H9 (cell line): Measurements from ENCODE around the gene KIAA0825. TPM values are rescaled to one million over a fixed set of nuclear protein-coding genes. Genes with fewer than 3 reads are reported as not detected.
A peak's percentile ranks its signal among the peaks of the same experiment; 100 is the strongest.

Source experiments
- DNase-seq: peaks from one replicate; pipeline ENCODE4 v3.0.0-alpha.2; 2017
- H2AFZ ChIP-seq: one replicate; pipeline ENCODE4 v1.6.1; 2013; ENCODE audit warnings: mild to moderate bottlenecking, low read length, control low read depth, moderate library complexity
- H2AK5ac ChIP-seq: 2 replicates; pipeline ENCODE4 v1.6.1; 2013; ENCODE audit warnings: low read length, control low read depth, mixed read lengths; ENCODE audit not compliant: insufficient read length
- H2BK120ac ChIP-seq: one replicate; pipeline ENCODE4 v1.6.1; 2013; ENCODE audit warnings: low read depth, mild to moderate bottlenecking, low read length, control low read depth, inconsistent platforms; ENCODE audit not compliant: poor library complexity, severe bottlenecking
- H2BK12ac ChIP-seq: 2 replicates; pipeline ENCODE4 v1.6.1; 2013; ENCODE audit warnings: low read length, control low read depth, mixed read lengths, low read depth; ENCODE audit not compliant: insufficient read length
- H2BK15ac ChIP-seq: 2 replicates; pipeline ENCODE4 v1.6.1; 2013; ENCODE audit warnings: low read depth, low read length, control low read depth
- H2BK20ac ChIP-seq: one replicate; pipeline ENCODE4 v1.6.1; 2013; ENCODE audit warnings: low read depth, mild to moderate bottlenecking, low read length, control low read depth, inconsistent platforms; ENCODE audit not compliant: poor library complexity, severe bottlenecking
- H2BK5ac ChIP-seq: 2 replicates; pipeline ENCODE4 v1.6.1; 2013; ENCODE audit warnings: low read length, control low read depth, mixed read lengths; ENCODE audit not compliant: insufficient read length
- H3K14ac ChIP-seq: 2 replicates; pipeline ENCODE4 v1.6.1; 2013; ENCODE audit warnings: low read length, control low read depth; ENCODE audit not compliant: insufficient read depth
- H3K18ac ChIP-seq: 2 replicates; pipeline ENCODE4 v1.6.1; 2013; ENCODE audit warnings: low read depth, mild to moderate bottlenecking, mixed read lengths, low read length, control low read depth; ENCODE audit not compliant: insufficient read length
- H3K23ac ChIP-seq: 2 replicates; pipeline ENCODE4 v1.6.1; 2013; ENCODE audit warnings: low read length, control low read depth, mixed read lengths, low read depth; ENCODE audit not compliant: insufficient read length
- H3K23me2 ChIP-seq: 2 replicates; pipeline ENCODE4 v1.6.1; 2013; ENCODE audit warnings: low read depth, mild to moderate bottlenecking, mixed read lengths, low read length, control low read depth; ENCODE audit not compliant: insufficient read length, poor library complexity, severe bottlenecking
- H3K27ac ChIP-seq: 2 replicates; pipeline ENCODE4 v1.5.1; 2013; ENCODE audit warnings: low read length, control low read depth, mixed read lengths, low read depth; ENCODE audit not compliant: insufficient read length
- H3K27me3 ChIP-seq: 2 replicates; pipeline ENCODE4 v1.6.1; 2013; ENCODE audit warnings: low read length, control low read depth, inconsistent platforms; ENCODE audit not compliant: insufficient read depth
- H3K4ac ChIP-seq: 2 replicates; pipeline ENCODE4 v1.6.1; 2013; ENCODE audit warnings: low read depth, mild to moderate bottlenecking, control low read depth, inconsistent platforms, low read length, moderate library complexity
- H3K4me1 ChIP-seq: 2 replicates; pipeline ENCODE4 v1.6.1; 2013; ENCODE audit warnings: low read length, control low read depth, inconsistent platforms; ENCODE audit not compliant: insufficient read depth
- H3K4me2 ChIP-seq: 2 replicates; pipeline ENCODE4 v1.6.1; 2013; ENCODE audit warnings: low read length, control low read depth, mixed read lengths; ENCODE audit not compliant: insufficient read length, insufficient read depth
- H3K56ac ChIP-seq: 2 replicates; pipeline ENCODE4 v1.6.1; 2013; ENCODE audit warnings: low read depth, mild to moderate bottlenecking, mixed read lengths, low read length, control low read depth; ENCODE audit not compliant: insufficient read length
- H3K79me1 ChIP-seq: 2 replicates; pipeline ENCODE4 v1.6.1; 2013; ENCODE audit warnings: low read depth, mild to moderate bottlenecking, moderate library complexity, low read length, control low read depth, inconsistent platforms; ENCODE audit not compliant: insufficient read depth, poor library complexity, severe bottlenecking
- H3K79me2 ChIP-seq: 2 replicates; pipeline ENCODE4 v1.6.1; 2013; ENCODE audit warnings: low read length, control low read depth, inconsistent platforms; ENCODE audit not compliant: insufficient read depth
- H3K9ac ChIP-seq: 2 replicates; pipeline ENCODE4 v1.6.1; 2013; ENCODE audit warnings: low read length, control low read depth, mixed read lengths; ENCODE audit not compliant: insufficient read length; ENCODE audit errors: extremely low read depth
- H3K9me3 ChIP-seq: one replicate; pipeline ENCODE4 v1.6.1; 2013; ENCODE audit warnings: low read depth, low read length, inconsistent platforms; ENCODE audit not compliant: control insufficient read depth
- H3T11ph ChIP-seq: one replicate; pipeline ENCODE4 v1.6.1; 2013; ENCODE audit warnings: mild to moderate bottlenecking, low read length, control low read depth, inconsistent platforms
- H4K20me1 ChIP-seq: one replicate; pipeline ENCODE4 v1.6.1; 2013; ENCODE audit not compliant: control insufficient read depth, insufficient read length, insufficient read depth
- H4K5ac ChIP-seq: 2 replicates; pipeline ENCODE4 v1.6.1; 2013; ENCODE audit warnings: low read depth, mild to moderate bottlenecking, mixed read lengths, low read length, control low read depth; ENCODE audit not compliant: insufficient read length
- H4K8ac ChIP-seq: replicated peaks from 2 replicates; pipeline ENCODE4 v1.6.1; 2013; ENCODE audit warnings: low read length, control low read depth, mixed read lengths, low read depth; ENCODE audit not compliant: insufficient read length
- H4K91ac ChIP-seq: 2 replicates; pipeline ENCODE4 v1.6.1; 2013; ENCODE audit warnings: low read depth, mild to moderate bottlenecking, moderate library complexity, mixed read lengths, low read length, control low read depth; ENCODE audit not compliant: insufficient read length
- H3K27ac Mint-ChIP-seq, 3 experiments: 2 replicates in 2 of 3; 3 replicates in 1 of 3; pipeline ENCODE4 v1.8.0; 2020 to 2021; ENCODE audit warnings: mixed read lengths in 3 of 3, mild to moderate bottlenecking in 1 of 3, moderate library complexity in 1 of 3
- H3K27me3 Mint-ChIP-seq: 2 replicates; pipeline ENCODE4 v1.8.0; 2021; ENCODE audit warnings: low read depth, mild to moderate bottlenecking, moderate library complexity, mixed read lengths
- H3K36me3 Mint-ChIP-seq, 3 experiments: 2 replicates in 2 of 3; 3 replicates in 1 of 3; pipeline ENCODE4 v1.8.0; 2020 to 2021; ENCODE audit warnings: low read depth in 3 of 3, mixed read lengths in 3 of 3; ENCODE audit not compliant: insufficient read depth in 1 of 3
- H3K4me1 Mint-ChIP-seq, 2 experiments: 2 replicates each; pipeline ENCODE4 v1.8.0; 2020; ENCODE audit warnings: mixed read lengths in 2 of 2
- H3K4me3 Mint-ChIP-seq, 2 experiments: 2 replicates in 1 of 2; 3 replicates in 1 of 2; pipeline ENCODE4 v1.8.0; 2020 to 2021; ENCODE audit warnings: mild to moderate bottlenecking in 2 of 2, mixed read lengths in 2 of 2, moderate library complexity in 1 of 2
- H3K9me3 Mint-ChIP-seq, 2 experiments: 2 replicates in 1 of 2; 3 replicates in 1 of 2; pipeline ENCODE4 v1.8.0; 2020; ENCODE audit warnings: mild to moderate bottlenecking in 2 of 2, mixed read lengths in 2 of 2, moderate library complexity in 1 of 2
- total RNA-seq: library from RNA; stranded (reverse); gene quantifications from 2 replicates; pipeline ENCODE4 v1.2.1, GENCODE V29; 2021
- TF ChIP-seq, protein P1 (sequence below): fragments of 200-600 bp; sonication (generic); conservative IDR thresholded peaks from 3 replicates; pipeline ENCODE4 v1.8.0; 2021; ENCODE audit warnings: antibody characterized with exemption, mild to moderate bottlenecking

Gene KIAA0825
- total RNA-seq, 1 experiment from 2014 or later = 1.8 TPM

DNA sequence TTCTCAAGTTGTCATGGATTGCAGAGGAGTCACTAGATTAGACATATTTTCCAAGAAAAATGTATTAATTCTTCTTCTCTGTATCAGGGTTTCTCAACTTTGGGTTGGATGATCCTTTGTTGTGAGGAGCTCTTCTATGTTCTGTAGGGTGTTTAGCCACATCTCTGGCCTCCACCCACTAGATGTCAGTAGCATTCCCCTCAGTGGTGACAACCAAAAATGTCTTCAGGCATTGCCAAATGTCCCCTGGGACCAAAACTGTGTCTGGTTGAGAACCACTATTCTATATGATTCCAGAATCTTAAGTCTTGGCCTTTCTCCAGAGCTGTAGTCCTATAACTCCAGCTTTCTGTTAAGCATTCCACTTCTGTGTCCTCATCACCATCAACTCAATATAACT is 220.9 kb downstream of the KIAA0825 start:
- peaks cover 0 to 3% of the 10 kb centered on the region in 2 experiments; a peak in 2 of 5 replicates for H3K9me3 Mint-ChIP-seq
- Histone ChIP-seq H3K18ac (no peak overlapping the region), H4K8ac (no peak overlapping the region), H4K5ac (no peak overlapping the region), H3K56ac (no peak overlapping the region), H2BK5ac (no peak overlapping the region), H3K4me1 (no peaks in the 10 kb centered on the region; the same call in 1 of the 2 replicates), H4K91ac (no peak overlapping the region), H3K9ac (no peak overlapping the region), H3K79me2 (no peaks in the 10 kb centered on the region), H2BK15ac (no peak overlapping the region), H3K23ac (no peak overlapping the region), H3K23me2 (no peaks in the 10 kb centered on the region), H2AK5ac (no peak overlapping the region), H2AFZ (no peak overlapping the region), H3K4ac (no peak overlapping the region), H3T11ph (no peak overlapping the region), H2BK12ac (no peak overlapping the region), H2BK120ac (no peak overlapping the region), H4K20me1 (no peaks in the 10 kb centered on the region), H3K9me3 (no peaks in the 10 kb centered on the region), H2BK20ac (no peak overlapping the region), H3K79me1 (no peaks in the 10 kb centered on the region), H3K27ac (no peak overlapping the region), H3K14ac (no peak overlapping the region), H3K27me3 (no peaks in the 10 kb centered on the region), H3K4me2 (no peak overlapping the region)
- peaks cover 0 to 9% (median 3%) of the 10 kb centered on the region in 3 experiments; a peak in 3 of 7 replicates for H3K36me3 Mint-ChIP-seq
- no peak for DNase-seq
- no peaks in the 10 kb centered on the region for H3K27me3 Mint-ChIP-seq
- no peak overlapping the region for H3K27ac Mint-ChIP-seq
- TF ChIP-seq, protein P1, sequence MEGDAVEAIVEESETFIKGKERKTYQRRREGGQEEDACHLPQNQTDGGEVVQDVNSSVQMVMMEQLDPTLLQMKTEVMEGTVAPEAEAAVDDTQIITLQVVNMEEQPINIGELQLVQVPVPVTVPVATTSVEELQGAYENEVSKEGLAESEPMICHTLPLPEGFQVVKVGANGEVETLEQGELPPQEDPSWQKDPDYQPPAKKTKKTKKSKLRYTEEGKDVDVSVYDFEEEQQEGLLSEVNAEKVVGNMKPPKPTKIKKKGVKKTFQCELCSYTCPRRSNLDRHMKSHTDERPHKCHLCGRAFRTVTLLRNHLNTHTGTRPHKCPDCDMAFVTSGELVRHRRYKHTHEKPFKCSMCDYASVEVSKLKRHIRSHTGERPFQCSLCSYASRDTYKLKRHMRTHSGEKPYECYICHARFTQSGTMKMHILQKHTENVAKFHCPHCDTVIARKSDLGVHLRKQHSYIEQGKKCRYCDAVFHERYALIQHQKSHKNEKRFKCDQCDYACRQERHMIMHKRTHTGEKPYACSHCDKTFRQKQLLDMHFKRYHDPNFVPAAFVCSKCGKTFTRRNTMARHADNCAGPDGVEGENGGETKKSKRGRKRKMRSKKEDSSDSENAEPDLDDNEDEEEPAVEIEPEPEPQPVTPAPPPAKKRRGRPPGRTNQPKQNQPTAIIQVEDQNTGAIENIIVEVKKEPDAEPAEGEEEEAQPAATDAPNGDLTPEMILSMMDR = peak; percentile 21; the same call in 2 of the 3 replicates
- H3K4me3 Mint-ChIP-seq = no peak overlapping the region
- peaks cover 16 to 22% of the 10 kb centered on the region in 2 experiments for H3K4me1 Mint-ChIP-seq
